ENCODE measurements around the gene PIEZO1.

The PIEZO1 gene

GRCh38 chr16:88715312-88716190, 69.5 kb downstream of the PIEZO1 start:
- no peak for DNase-seq

- DNase-seq: no peak
Observed at GRCh38 chr16:88714420-88715302, 70.4 kb downstream of the PIEZO1 start.

- DNase-seq: no peak
Observed at GRCh38 chr16:88713568-88714419, 71.2 kb downstream of the PIEZO1 start.

- no peak for DNase-seq
Observed at GRCh38 chr16:88713054-88713453, 72.0 kb downstream of the PIEZO1 start.

GRCh38 chr16:88712362-88712979, 72.5 kb downstream of the PIEZO1 start:
- no peak for DNase-seq

- no peak for DNase-seq
Observed at GRCh38 chr16:88711750-88712340, 73.2 kb downstream of the PIEZO1 start.

GRCh38 chr16:88710556-88710955, 74.5 kb downstream of the PIEZO1 start:
- no peak for DNase-seq

GRCh38 chr16:88706965-88707826, 77.8 kb downstream of the PIEZO1 start:
- no peak for DNase-seq

GRCh38 chr16:88706229-88706964, 78.6 kb downstream of the PIEZO1 start, which contains the start of the genes CTU2 and RNF166:
TSS of gene CTU2 (plus strand) at chr16:88706503. CDS start at chr16:88706531, 28 bp downstream.
TSS of gene RNF166 (minus strand) at chr16:88706408. CDS start at chr16:88706325, 83 bp downstream.
- DNase-seq: no peak

- no peak for DNase-seq
Observed at GRCh38 chr16:88705801-88706228, 79.2 kb downstream of the PIEZO1 start.

- no peak for DNase-seq
Observed at GRCh38 chr16:88705076-88705684, 79.8 kb downstream of the PIEZO1 start.

- DNase-seq: no peak
Observed at GRCh38 chr16:88703486-88704309, 81.3 kb downstream of the PIEZO1 start.

- no peak for DNase-seq
Observed at GRCh38 chr16:88702371-88703210, 82.4 kb downstream of the PIEZO1 start.

- DNase-seq: no peak
Observed at GRCh38 chr16:88701581-88702370, 83.2 kb downstream of the PIEZO1 start.

- no peak for DNase-seq
Observed at GRCh38 chr16:88700636-88701482, 84.2 kb downstream of the PIEZO1 start.

- DNase-seq: no peak
Observed at GRCh38 chr16:88700322-88700635, 84.7 kb downstream of the PIEZO1 start.
